ENCODE data around the gene PRKACA.

Gene PRKACA

GRCh38 chr19:14091813-14092462 is 25.6 kb downstream of the PRKACA start:
- no peak for DNase-seq (ENCODE audit: low read depth)

- peak; percentile 52 for DNase-seq (ENCODE audit: low read depth)
These were observed 26.3 kb downstream of the PRKACA start for GRCh38 chr19:14091081-14091812.

GRCh38 chr19:14090509-14091080 is 27.0 kb downstream of the PRKACA start, which contains the start of gene SAMD1:
SAMD1 (minus strand) TSS chr19:14090751.
- peak; percentile 84 for DNase-seq (ENCODE audit: low read depth)

GRCh38 chr19:14089662-14090508 is 27.7 kb downstream of the PRKACA start:
- peak; percentile 70 for DNase-seq (ENCODE audit: low read depth)

GRCh38 chr19:14089412-14089661 is 28.2 kb downstream of the PRKACA start:
- no peak for DNase-seq (ENCODE audit: low read depth)

GRCh38 chr19:14088634-14089411 is 28.7 kb downstream of the PRKACA start:
- no peak for DNase-seq (ENCODE audit: low read depth)

- no peak for DNase-seq (ENCODE audit: low read depth)
These were observed 31.5 kb downstream of the PRKACA start for GRCh38 chr19:14086098-14086497.

- DNase-seq (ENCODE audit: low read depth) = no peak
These were observed 32.1 kb downstream of the PRKACA start, which contains the start of gene C19orf67 for GRCh38 chr19:14085309-14085995. C19orf67 (minus strand) TSS chr19:14085783; CDS start chr19:14085627, 156 bp downstream.

GRCh38 chr19:14082675-14082960 is 34.9 kb downstream of the PRKACA start:
- no peak for DNase-seq (ENCODE audit: low read depth)

- no peak for DNase-seq (ENCODE audit: low read depth)
These were observed 35.5 kb downstream of the PRKACA start for GRCh38 chr19:14081797-14082674.

- peak; percentile 99 for DNase-seq (ENCODE audit: low read depth)
These were observed 36.4 kb downstream of the PRKACA start for GRCh38 chr19:14080887-14081796.

GRCh38 chr19:14078411-14078810 is 39.2 kb downstream of the PRKACA start:
- DNase-seq (ENCODE audit: low read depth) = no peak

GRCh38 chr19:14073925-14074838 is 43.4 kb downstream of the PRKACA start:
- DNase-seq (ENCODE audit: low read depth) = no peak

- peak; percentile 76 for DNase-seq (ENCODE audit: low read depth)
These were observed 44.2 kb downstream of the PRKACA start for GRCh38 chr19:14073261-14073924.

GRCh38 chr19:14072535-14073260 is 44.9 kb downstream of the PRKACA start, which contains the start of gene MISP3:
MISP3 (plus strand) TSS chr19:14072786; CDS start chr19:14073310, 524 bp downstream.
- no peak for DNase-seq (ENCODE audit: low read depth)

- no peak for DNase-seq (ENCODE audit: low read depth)
These were observed 47.1 kb downstream of the PRKACA start for GRCh38 chr19:14070268-14071050.
